HEK293 (cell line): ENCODE data around the gene WDR48.

Experiments used
- ZBTB8A ChIP-seq: fragments of 450-650 bp; formaldehyde crosslinking; IDR thresholded peaks from 2 replicates; pipeline ENCODE4 v1.5.1; 2016; ENCODE audit warnings: missing biosample characterization, missing genetic modification characterization
- ZNF121 ChIP-seq: fragments of 450-650 bp; formaldehyde crosslinking; IDR thresholded peaks from 2 replicates; pipeline ENCODE4 v1.5.1; 2016; ENCODE audit warnings: missing biosample characterization, missing genetic modification characterization
- ZNF174 ChIP-seq: fragments of 450-650 bp; formaldehyde crosslinking; IDR thresholded peaks from 2 replicates; pipeline ENCODE4 v1.5.0; 2017; ENCODE audit warnings: missing biosample characterization, mild to moderate bottlenecking, missing genetic modification characterization
- ZNF555 ChIP-seq: fragments of 450-650 bp; formaldehyde crosslinking; conservative IDR thresholded peaks from 2 replicates; pipeline ENCODE4 v1.5.1; 2017; ENCODE audit warnings: missing biosample characterization, mild to moderate bottlenecking, missing genetic modification characterization, inconsistent platforms

- TF ChIP-seq ZNF121 (no peak), ZBTB8A (tag by site-specific recombination) (no peak), ZNF555 (no peak), ZNF174 (tag by site-specific recombination) (no peak)
These were observed 11.3 kb downstream of the WDR48 start for GRCh38 chr3:39063143-39063542.
